ENCODE data around the gene USF2.

DNA sequence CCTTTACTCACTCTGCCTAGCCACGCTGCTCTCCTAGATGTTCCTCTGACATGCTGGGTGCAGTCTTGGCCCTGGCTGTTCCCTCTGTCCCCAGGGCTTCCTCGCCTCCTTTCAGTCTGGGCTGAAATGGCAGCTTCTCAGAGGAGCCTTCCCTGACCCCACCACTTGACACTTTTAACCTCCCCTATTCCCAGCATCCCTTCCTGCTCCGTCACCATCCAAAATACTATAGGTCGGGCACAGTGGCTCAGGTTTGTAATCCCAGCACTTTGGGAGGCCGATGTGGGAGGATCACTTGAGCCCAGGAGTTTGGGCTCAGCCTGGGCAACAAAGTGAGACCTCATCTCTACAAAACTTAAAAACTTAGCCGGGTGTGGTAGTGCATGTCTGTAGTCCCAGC is 42.8 kb upstream of the USF2 start:
- TF ChIP-seq, protein P1, sequence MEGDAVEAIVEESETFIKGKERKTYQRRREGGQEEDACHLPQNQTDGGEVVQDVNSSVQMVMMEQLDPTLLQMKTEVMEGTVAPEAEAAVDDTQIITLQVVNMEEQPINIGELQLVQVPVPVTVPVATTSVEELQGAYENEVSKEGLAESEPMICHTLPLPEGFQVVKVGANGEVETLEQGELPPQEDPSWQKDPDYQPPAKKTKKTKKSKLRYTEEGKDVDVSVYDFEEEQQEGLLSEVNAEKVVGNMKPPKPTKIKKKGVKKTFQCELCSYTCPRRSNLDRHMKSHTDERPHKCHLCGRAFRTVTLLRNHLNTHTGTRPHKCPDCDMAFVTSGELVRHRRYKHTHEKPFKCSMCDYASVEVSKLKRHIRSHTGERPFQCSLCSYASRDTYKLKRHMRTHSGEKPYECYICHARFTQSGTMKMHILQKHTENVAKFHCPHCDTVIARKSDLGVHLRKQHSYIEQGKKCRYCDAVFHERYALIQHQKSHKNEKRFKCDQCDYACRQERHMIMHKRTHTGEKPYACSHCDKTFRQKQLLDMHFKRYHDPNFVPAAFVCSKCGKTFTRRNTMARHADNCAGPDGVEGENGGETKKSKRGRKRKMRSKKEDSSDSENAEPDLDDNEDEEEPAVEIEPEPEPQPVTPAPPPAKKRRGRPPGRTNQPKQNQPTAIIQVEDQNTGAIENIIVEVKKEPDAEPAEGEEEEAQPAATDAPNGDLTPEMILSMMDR (conservative IDR thresholded peaks at IDR 0.05 in 1 of 2, IDR thresholded peaks at IDR 0.05 in 1 of 2; ENCODE audit: extremely low read depth in 1 of 2, insufficient read depth in 1 of 2, low read depth in 1 of 2, low read length in 2 of 2), result no peak
- TF ChIP-seq EZH2 (IDR thresholded peaks at IDR 0.05; ENCODE audit: borderline replicate concordance, low read length), result no peak
